Activated T-cell treated with anti-CD3 and anti-CD28 coated beads, Interleukin-2, amount 50 U/mL, for 72 hours (primary cell): ENCODE measurements around the gene FAM20A. TPM values are rescaled to one million over a fixed set of nuclear protein-coding genes. Genes with fewer than 3 reads are reported as not detected.

Experiments used
- ATAC-seq, 2 donors: fragments of 150-1000 bp; cut with Tn5 transposase; replicated peaks in 1 of 2; 2 replicates each; pipeline ENCODE4 v1.10.0; 2021; ENCODE audit warnings: moderate library complexity in 2 of 2, mild to moderate bottlenecking in 1 of 2
- DNase-seq, 2 donors: peaks; one replicate each; pipeline ENCODE4 v3.0.0; 2021 to 2022; ENCODE audit warnings: mixed read lengths in 1 of 2
- H3K27ac Mint-ChIP-seq: one replicate; pipeline ENCODE4 v1.8.0; 2022; ENCODE audit warnings: mild to moderate bottlenecking, moderate library complexity, mixed read lengths
- H3K27me3 Mint-ChIP-seq: one replicate; pipeline ENCODE4 v1.8.0; 2022; ENCODE audit warnings: low read depth, mixed read lengths
- H3K36me3 Mint-ChIP-seq, 2 donors: one replicate each; pipeline ENCODE4 v1.8.0; 2022; ENCODE audit warnings: mixed read lengths in 2 of 2, mild to moderate bottlenecking in 1 of 2; ENCODE audit not compliant: insufficient read depth in 2 of 2
- H3K4me1 Mint-ChIP-seq: one replicate; pipeline ENCODE4 v1.8.0; 2022; ENCODE audit warnings: low read depth, mixed read lengths
- H3K4me3 Mint-ChIP-seq, 2 donors: one replicate each; pipeline ENCODE4 v1.8.0; 2022; ENCODE audit warnings: mild to moderate bottlenecking in 2 of 2, mixed read lengths in 2 of 2, moderate library complexity in 2 of 2
- H3K9me3 Mint-ChIP-seq, 2 donors: one replicate each; pipeline ENCODE4 v1.8.0; 2022; ENCODE audit warnings: mixed read lengths in 2 of 2
- total RNA-seq, 2 donors: library from RNA; stranded (reverse); gene quantifications; one replicate each; pipeline ENCODE4 v1.2.3, GENCODE V29; 2022

FAM20A gene
- total RNA-seq, 2 donors from 2014 or later = not detected

DNA sequence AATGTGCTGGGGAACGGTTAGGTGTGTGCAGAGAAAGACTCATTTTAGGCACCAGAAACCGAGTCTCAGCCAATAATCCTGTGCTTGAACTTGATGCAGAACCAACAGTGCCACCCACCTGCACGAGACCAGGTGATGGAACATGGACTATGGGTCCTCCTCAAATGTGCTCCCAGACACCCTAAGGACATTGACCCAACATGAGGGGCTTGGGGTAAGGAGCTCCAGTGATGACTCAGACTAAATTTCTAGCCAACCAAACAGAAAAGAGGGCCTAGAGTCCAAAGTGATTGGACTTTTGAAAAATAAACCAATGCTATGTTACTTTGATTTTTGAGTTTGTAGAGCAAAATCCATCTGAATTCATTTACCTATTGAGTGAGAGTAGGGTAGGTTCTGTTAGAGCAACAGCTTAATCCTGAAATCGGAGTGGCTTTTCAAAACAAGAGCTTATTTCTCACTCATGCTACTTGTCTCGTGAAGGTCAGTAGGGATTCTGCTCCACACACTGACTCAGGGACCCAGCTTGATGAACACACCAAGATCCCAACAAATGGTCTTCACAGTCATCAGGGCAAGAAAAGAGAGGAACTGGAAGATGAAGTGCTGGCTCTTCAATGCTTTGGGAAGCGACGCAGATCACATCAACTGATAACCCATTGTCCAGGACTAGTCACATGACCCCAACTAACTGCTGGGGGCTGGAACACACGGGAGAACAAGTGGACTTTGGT is 21.8 kb downstream of the FAM20A start:
- Mint-ChIP-seq H3K9me3 (no peaks in the 10 kb centered on the region), H3K27me3 (no peaks in the 10 kb centered on the region), H3K4me1 (no peaks in the 10 kb centered on the region), H3K4me3 (no peak overlapping the region), H3K27ac (no peak overlapping the region), H3K36me3 (no peaks in the 10 kb centered on the region)
- ATAC-seq (no peak), DNase-seq (no peak)

DNA sequence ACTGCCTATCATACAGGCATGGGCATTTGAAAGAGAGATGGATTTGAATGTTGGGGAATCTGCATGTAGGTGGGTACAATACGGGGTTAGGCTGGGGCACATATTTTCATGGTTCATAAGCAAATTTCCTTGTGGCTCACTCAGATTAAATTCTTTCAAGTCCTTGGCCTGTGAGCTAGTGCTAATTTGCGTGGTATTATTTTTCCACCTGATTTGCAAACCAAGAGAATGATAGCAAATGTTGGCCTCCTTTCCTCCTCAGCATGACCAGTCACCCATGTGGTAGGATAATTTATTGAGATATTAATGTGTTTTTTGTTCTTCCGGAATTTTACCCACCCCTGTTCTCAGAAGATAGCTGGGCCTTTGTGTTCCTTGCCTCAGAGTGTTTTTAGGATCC is 22.9 kb downstream of the FAM20A start:
- Mint-ChIP-seq H3K27ac (no peak overlapping the region), H3K4me3 (no peak overlapping the region), H3K9me3 (no peaks in the 10 kb centered on the region), H3K27me3 (no peaks in the 10 kb centered on the region), H3K36me3 (no peaks in the 10 kb centered on the region), H3K4me1 (no peaks in the 10 kb centered on the region)
- no peak for DNase-seq
- ATAC-seq = no peak

DNA sequence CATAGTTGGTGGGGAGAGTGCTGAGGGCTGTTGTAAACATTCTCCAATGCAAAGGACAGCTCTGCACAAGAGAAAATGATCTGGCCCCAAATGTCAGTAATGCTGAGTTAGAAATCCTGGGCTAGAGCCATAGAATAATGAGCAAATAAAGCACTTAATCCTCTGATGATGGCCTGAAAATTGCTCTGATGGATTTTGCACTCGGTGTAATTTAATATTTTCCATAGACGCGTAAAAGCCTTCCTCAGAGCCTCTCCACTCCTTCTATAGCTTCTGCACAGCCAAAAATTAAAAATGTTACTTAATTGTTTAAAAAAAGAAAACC is 23.7 kb downstream of the FAM20A start:
- Mint-ChIP-seq H3K36me3 (no peaks in the 10 kb centered on the region), H3K9me3 (no peaks in the 10 kb centered on the region), H3K27me3 (no peaks in the 10 kb centered on the region), H3K4me3 (no peak overlapping the region), H3K27ac (no peak overlapping the region), H3K4me1 (no peaks in the 10 kb centered on the region)
- DNase-seq (no peak), ATAC-seq (no peak)

DNA sequence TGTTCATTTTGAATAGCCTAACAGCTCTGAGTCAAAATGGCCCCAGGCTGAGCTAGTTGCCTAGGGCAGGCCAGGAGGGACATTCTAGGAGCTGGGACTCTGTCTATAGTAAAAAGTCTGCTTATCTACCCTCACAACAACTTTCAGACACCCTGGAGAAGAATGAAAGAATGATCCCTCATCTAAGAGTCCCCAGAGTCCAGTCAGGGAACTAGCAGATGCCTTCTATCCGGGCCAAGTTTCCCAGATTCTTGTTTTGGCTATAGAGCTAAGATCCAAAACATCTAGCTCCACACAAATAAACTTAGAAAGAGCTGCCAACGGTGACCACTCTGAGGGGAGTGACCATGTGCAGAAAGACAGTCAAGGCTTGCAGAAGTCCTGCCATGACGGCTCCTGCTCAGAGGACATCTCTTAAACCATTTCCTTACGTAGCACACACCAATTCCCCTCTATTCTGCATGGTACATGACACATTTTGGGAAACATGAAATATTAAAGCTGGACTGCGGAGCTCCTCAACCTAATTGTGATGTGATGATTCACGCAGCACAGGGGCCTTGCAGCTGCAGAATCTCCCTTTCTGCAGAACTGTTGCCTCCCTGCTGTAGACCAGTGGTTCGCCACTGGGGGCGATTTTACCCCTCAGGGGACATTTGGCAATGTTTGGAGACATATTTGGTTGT is 24.2 kb downstream of the FAM20A start:
- Mint-ChIP-seq H3K4me1 (no peaks in the 10 kb centered on the region), H3K27me3 (no peaks in the 10 kb centered on the region), H3K36me3 (no peaks in the 10 kb centered on the region), H3K4me3 (no peak overlapping the region), H3K9me3 (no peaks in the 10 kb centered on the region), H3K27ac (no peak overlapping the region)
- no peak for DNase-seq
- no peak for ATAC-seq

DNA sequence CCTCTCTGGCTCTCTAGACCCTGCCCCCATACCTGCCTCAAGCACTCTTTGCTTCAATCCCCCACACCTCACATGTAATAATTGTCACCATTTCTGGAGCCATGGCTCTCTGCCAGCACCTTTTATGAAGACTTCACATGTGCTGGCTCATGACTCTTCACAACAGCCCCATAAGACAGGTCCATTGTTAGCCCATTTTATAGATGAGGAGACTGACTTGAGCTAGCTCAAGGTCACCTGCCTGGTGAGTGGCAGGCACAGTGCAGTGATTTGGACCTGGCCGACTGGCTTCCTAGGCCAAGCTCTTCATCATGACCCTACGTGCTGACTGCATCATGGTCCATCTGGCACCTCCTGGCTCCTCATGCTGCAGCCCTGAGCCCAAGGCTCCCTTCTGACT is 25.0 kb downstream of the FAM20A start:
- DNase-seq (no peak), ATAC-seq (no peak)
- H3K4me1 Mint-ChIP-seq = no peaks in the 10 kb centered on the region
- no peaks in the 10 kb centered on the region for H3K36me3 Mint-ChIP-seq
- H3K9me3 Mint-ChIP-seq = no peaks in the 10 kb centered on the region
- H3K27ac Mint-ChIP-seq = no peak overlapping the region
- no peaks in the 10 kb centered on the region for H3K27me3 Mint-ChIP-seq
- H3K4me3 Mint-ChIP-seq = no peak overlapping the region

DNA sequence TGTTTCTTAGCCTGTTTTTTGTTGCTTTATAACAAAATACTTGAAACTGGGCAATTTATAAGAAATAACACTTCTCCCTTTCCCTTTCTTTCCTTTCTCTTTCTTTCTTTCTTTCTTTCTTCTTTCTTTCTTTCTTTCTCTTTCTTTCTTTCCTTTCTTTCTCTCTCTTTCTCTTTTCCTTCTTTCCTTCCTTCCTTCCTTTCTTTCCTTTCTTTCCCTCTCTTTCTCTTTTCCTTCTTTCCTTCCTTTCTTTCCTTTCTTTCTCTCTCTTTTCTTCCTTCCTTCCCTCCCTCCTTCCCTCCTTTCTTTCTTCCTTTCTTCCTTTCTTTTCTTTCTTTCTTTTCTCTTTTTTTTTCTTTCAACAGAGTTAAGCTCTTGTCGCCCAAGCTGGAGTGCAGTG is 27.8 kb downstream of the FAM20A start:
- H3K36me3 Mint-ChIP-seq = no peaks in the 10 kb centered on the region
- no peak overlapping the region for H3K27ac Mint-ChIP-seq

DNA sequence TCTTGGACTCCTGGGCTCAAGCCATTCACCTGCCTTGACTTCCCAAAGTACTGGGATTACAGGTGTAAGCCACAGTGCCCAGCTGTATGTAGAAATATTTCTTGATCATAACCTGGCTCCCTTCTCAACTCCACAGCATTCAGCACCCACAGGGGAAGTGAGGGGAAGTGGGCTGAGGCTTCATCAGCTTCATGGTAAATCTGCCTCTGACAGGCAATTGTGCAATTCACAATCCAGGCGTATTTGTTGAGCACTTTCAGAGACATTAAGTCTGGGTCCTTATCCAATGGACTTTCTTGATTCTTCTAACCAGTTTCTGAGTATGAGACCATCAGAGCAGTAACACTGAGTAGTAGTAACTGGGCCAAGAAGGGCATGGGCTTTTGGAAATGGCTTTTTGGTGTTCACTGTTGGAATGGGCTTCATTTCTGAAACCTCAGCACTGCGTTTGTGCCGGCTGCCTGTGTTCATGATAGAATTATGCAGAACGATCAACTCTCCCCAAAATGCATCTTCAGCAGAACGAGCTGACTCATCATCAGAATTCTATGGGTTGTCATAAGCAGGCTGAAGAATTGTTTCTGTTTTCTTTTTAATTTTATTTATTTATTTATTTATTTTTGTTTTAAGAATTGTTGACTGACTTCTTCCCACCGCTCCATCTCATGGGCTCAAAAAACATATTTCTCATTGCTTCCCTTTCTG is 28.9 kb downstream of the FAM20A start:
- DNase-seq = no peak
- Mint-ChIP-seq H3K27me3 (no peaks in the 10 kb centered on the region), H3K9me3 (no peaks in the 10 kb centered on the region), H3K27ac (no peak overlapping the region), H3K4me1 (no peaks in the 10 kb centered on the region), H3K36me3 (no peaks in the 10 kb centered on the region), H3K4me3 (no peak overlapping the region)
- no peak for ATAC-seq

More for the DNA sequence above, 27.8 kb downstream of the FAM20A start:
- DNase-seq = no peak
- no peak for ATAC-seq
- no peaks in the 10 kb centered on the region for H3K27me3 Mint-ChIP-seq
- H3K4me3 Mint-ChIP-seq = no peak overlapping the region
- H3K9me3 Mint-ChIP-seq = no peaks in the 10 kb centered on the region
- H3K4me1 Mint-ChIP-seq = no peaks in the 10 kb centered on the region

DNA sequence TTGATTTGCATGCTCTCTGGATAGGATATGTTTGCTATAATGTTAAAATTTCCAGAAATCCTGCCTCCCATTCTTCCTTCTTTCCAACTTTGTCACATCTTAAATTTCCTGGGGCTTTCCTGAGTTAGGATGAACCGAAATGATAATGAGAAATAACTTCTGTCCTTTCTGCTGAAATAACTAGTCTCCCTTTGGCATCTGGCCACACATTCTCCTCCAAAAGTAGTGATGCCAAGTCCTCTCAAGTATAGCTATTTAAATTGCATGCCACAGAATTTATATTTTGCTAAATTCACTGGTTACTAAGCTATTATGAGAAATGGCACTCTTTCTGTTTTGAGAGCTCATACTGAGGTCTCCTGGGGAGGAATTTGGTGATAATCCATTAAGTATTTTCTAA is 30.6 kb downstream of the FAM20A start:
- ATAC-seq = no peak
- H3K4me1 Mint-ChIP-seq = no peaks in the 10 kb centered on the region
- peaks cover 7% of the 10 kb centered on the region for H3K27me3 Mint-ChIP-seq
- no peak overlapping the region for H3K4me3 Mint-ChIP-seq
- H3K27ac Mint-ChIP-seq = no peak overlapping the region
- no peaks in the 10 kb centered on the region for H3K36me3 Mint-ChIP-seq
- H3K9me3 Mint-ChIP-seq = no peaks in the 10 kb centered on the region
- DNase-seq = no peak

DNA sequence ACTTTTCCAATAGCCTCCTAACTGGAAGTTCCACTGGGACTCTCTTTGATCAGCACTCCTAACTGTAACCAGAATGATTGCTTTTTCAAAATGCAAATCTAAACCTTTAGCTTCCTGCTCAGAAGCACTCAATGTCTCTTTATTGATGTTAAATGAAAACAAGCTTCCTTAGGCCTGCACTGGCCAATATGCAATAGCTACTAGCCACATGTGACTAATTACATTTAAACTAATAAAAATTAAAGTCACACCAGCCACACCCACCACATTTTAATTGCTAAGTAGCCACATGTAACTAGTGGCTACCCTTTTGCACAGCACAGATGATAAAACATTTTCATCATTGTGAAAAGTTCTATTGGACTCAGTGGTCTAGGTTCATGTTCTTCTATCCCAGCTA is 31.8 kb downstream of the FAM20A start:
- H3K27me3 Mint-ChIP-seq = peaks cover 10% of the 10 kb centered on the region
- H3K4me3 Mint-ChIP-seq = no peak overlapping the region
- DNase-seq (no peak), ATAC-seq (no peak)
- no peaks in the 10 kb centered on the region for H3K9me3 Mint-ChIP-seq
- H3K27ac Mint-ChIP-seq = no peak overlapping the region
- no peaks in the 10 kb centered on the region for H3K36me3 Mint-ChIP-seq
- H3K4me1 Mint-ChIP-seq = no peaks in the 10 kb centered on the region

DNA sequence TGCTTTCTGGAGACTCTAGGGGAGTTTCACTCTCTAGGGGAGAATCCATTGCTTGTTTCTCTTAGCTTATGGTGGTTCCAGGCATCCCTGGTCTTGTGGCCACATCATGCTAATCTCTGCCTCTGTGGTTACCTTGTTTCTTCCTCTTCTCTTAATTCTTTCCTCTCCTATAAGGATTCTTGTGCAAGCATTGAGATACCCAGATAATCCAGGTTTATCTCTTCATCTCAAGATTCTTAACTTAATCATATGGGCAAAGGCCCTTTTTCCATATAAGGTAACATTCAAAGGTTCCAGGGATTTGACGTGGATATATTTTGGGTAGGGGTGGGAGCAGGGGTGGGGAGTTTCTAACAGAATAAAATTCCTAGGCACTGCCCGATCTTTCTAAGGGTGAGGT is 32.6 kb downstream of the FAM20A start:
- Mint-ChIP-seq H3K4me1 (no peaks in the 10 kb centered on the region), H3K27ac (no peak overlapping the region), H3K36me3 (no peaks in the 10 kb centered on the region), H3K27me3 (peaks cover 10% of the 10 kb centered on the region), H3K9me3 (no peaks in the 10 kb centered on the region), H3K4me3 (no peak overlapping the region)
- no peak for DNase-seq
- ATAC-seq = no peak

DNA sequence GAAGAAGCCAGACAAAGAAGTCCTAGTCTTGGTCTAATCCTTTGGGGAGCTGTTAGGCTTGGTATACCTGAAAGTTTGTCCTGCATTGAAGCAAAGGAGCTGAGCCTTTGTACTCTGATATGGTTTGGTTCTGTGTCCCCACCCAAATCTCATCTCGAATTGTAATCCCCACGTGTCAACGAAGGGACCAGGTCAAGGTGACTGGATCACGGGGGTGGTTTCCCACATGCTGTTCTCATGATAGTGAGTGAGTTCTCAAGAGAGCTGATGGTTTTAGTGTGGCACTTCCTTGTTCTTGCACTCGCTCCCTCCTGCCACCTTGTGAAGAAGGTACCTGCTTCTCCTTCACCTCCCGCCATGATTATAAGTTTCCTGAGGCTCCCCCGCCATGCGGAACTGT is 33.6 kb downstream of the FAM20A start:
- ATAC-seq = no peak
- peaks cover 10% of the 10 kb centered on the region for H3K27me3 Mint-ChIP-seq
- DNase-seq = no peak
- H3K4me1 Mint-ChIP-seq = no peaks in the 10 kb centered on the region
- H3K36me3 Mint-ChIP-seq = no peaks in the 10 kb centered on the region
- H3K9me3 Mint-ChIP-seq = no peaks in the 10 kb centered on the region
- no peak overlapping the region for H3K27ac Mint-ChIP-seq
- no peak overlapping the region for H3K4me3 Mint-ChIP-seq

DNA sequence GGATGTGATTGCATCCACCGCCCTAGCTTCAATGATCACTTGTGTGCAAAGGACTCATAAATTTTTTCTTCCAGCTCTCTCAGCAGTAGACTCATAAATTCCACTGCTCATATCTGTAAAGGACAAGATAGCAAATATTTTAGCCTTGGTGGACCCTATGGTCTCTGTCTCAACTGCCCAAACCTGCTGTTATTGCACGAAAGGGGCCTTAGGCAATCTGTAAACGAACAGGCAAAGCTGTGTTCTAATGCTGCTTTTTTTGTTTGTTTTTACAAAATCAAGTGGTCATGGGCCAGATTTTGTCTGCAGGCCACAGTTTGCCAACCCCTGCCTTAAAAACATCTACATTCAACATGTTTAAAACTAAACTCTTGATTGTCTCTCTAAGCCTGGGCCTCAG is 34.1 kb downstream of the FAM20A start:
- no peaks in the 10 kb centered on the region for H3K4me1 Mint-ChIP-seq
- DNase-seq (no peak), ATAC-seq (no peak)
- no peaks in the 10 kb centered on the region for H3K36me3 Mint-ChIP-seq
- H3K4me3 Mint-ChIP-seq = no peak overlapping the region
- H3K9me3 Mint-ChIP-seq = no peaks in the 10 kb centered on the region
- H3K27ac Mint-ChIP-seq = no peak overlapping the region
- peaks cover 10% of the 10 kb centered on the region for H3K27me3 Mint-ChIP-seq

DNA sequence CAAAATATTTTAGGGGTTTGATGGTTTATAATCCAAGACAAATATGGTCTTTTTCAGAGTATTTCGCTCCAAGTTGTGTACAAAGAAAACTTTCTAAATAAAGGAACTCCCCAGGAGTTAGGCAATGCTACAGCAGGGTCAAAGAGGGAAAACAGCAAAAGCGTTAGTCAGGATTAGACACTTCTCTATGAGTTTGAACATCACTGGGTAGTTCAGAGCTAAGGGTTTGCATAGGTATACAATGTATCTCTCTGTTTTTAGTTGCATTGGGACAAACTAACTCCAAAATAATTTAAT is 34.8 kb downstream of the FAM20A start:
- Mint-ChIP-seq H3K27ac (no peak overlapping the region), H3K4me3 (no peak overlapping the region), H3K9me3 (no peaks in the 10 kb centered on the region), H3K27me3 (peaks cover 10% of the 10 kb centered on the region), H3K4me1 (no peaks in the 10 kb centered on the region), H3K36me3 (no peaks in the 10 kb centered on the region)
- ATAC-seq = no peak
- DNase-seq = no peak
